Measurements from ENCODE around the gene CNTN4.

CNTN4 gene

GRCh38 chr3:2441558-2441957, 342.9 kb downstream of the CNTN4 start:
- DNase-seq, result no peak

- DNase-seq, result no peak
These were observed 347.5 kb downstream of the CNTN4 start for GRCh38 chr3:2446146-2446545.

GRCh38 chr3:2452249-2452648, 353.6 kb downstream of the CNTN4 start:
- no peak for DNase-seq

GRCh38 chr3:2454865-2455264, 356.2 kb downstream of the CNTN4 start:
- DNase-seq, result no peak

GRCh38 chr3:2456788-2457187, 358.1 kb downstream of the CNTN4 start:
- DNase-seq, result no peak

DNA sequence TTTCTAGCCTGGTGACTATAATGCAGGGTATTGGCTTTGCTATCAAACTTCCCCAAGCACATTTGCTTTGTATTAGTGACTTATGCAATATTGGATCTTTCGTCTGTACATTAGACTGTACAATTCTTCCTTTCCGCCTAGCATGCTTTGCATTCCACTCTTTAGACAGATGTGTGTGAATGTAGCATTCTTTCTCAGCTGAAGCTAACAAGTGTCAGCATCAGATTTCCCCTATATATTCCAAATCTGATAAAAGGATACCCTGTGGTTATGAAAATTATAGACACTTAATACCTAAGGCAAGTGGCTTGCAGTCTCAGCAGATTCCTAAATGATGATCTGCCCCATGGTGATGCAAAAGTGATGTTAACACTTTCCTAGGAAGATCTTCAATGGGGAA, 360.1 kb downstream of the CNTN4 start:
- no peak for DNase-seq

DNA sequence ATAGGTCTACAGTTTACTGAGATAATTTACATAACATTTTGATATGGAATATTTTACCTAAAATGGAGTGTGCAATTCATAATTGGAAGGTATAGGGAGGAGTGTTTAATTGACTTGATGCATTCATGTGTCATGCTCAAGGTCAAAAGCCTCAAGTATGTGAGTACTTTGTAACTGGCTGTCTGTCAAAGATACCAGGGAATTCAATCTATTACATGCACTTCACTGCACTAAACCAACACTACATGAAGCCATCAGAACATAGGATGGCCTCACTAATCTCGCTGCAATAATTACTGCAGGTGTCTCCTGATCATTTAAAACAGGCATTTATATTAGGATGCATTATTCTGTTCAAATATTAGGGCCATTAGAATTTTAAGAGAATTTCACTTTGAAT, 367.2 kb downstream of the CNTN4 start:
- no peak for DNase-seq

DNA sequence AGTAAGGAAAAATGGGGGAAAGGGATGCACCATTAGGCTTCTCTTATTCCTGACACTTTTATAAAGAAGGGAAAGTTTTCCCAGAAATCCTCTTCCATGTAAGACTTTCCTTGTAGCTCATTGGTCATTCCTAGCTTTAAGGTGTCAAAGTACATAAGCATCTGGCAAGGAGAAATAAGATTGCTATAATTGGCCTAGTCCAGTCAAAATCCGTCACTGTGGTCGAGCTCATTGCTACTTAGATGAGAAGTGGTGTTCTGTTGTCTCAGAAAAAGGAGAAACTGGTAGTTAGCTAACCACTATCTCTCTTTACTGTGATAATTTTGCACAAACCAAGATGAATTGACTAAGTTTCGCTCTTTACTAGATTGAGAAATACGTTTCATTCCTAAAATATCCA, 370.1 kb downstream of the CNTN4 start:
- DNase-seq, result no peak

- no peak for DNase-seq
These were observed 378.3 kb downstream of the CNTN4 start for GRCh38 chr3:2476996-2477395.

DNA sequence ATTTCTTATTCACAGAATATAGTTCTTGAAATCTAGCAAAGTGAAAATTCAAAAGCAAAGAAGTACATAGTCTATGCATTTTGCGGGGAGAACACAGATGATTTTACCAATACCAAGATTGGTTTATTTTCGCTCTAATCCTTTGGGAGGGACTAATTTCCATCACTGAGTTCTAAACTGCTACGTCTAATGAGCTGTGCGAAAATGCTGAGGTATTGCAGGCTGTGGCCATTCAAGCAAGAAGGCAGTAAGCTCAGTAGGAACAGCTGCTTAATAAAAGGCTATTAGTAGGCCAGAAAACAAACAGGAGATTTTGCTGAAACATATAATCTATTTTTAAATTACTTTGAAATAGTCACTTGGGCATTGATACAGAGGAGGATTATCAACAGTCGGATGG, 379.0 kb downstream of the CNTN4 start:
- no peak for DNase-seq

GRCh38 chr3:2484162-2485026, 385.7 kb downstream of the CNTN4 start:
- DNase-seq, result no peak

GRCh38 chr3:2485027-2485375, 386.3 kb downstream of the CNTN4 start:
- no peak for DNase-seq

- no peak for DNase-seq
These were observed 397.1 kb downstream of the CNTN4 start for GRCh38 chr3:2495746-2496145.

- no peak for DNase-seq
These were observed 406.2 kb downstream of the CNTN4 start for GRCh38 chr3:2504912-2505311.

DNA sequence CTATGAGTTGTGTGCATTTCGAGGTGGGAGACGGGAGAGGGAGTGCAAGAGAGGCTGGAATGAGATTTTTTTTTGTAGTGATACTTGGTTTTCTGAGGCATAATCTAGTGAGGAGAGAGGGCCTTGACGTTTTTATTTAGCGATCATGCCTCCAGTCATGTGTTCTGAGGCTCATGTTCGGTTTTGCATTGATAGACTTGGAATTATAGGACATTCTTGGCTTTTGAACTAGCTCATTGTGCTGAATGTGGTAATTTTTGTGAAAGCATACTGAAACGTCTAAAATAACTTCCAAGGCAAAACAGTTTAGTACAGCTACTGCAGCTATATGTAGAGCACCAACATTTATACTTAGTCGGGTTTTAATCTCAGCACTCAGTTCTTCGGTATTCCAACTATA, 408.1 kb downstream of the CNTN4 start:
- no peak for DNase-seq

GRCh38 chr3:2510591-2511145, 412.0 kb downstream of the CNTN4 start:
- DNase-seq, result no peak

DNA sequence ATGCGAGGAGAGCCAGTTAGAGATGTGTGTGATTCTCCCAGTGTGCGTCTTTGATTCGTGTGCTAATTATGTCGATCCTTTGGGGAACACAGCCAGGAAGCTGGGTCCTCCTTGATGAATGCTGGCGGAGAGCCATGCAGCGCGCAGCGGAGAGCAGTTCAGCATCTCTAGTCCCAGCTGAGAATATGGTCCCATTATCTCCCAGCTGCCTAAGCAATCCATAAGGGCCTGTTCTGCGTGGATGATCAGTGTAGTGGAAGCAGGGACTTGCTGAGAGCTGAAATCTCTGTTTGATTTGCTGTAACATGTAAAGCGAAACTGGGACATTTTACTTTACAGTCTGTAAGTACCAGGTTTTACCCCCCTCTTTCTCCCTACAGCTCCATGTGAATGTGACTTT, 412.7 kb downstream of the CNTN4 start:
- peak; percentile 6 for DNase-seq

- no peak for DNase-seq
These were observed 414.2 kb downstream of the CNTN4 start for GRCh38 chr3:2512881-2513280.

- DNase-seq, result no peak
These were observed 415.3 kb downstream of the CNTN4 start for GRCh38 chr3:2513986-2514385.

DNA sequence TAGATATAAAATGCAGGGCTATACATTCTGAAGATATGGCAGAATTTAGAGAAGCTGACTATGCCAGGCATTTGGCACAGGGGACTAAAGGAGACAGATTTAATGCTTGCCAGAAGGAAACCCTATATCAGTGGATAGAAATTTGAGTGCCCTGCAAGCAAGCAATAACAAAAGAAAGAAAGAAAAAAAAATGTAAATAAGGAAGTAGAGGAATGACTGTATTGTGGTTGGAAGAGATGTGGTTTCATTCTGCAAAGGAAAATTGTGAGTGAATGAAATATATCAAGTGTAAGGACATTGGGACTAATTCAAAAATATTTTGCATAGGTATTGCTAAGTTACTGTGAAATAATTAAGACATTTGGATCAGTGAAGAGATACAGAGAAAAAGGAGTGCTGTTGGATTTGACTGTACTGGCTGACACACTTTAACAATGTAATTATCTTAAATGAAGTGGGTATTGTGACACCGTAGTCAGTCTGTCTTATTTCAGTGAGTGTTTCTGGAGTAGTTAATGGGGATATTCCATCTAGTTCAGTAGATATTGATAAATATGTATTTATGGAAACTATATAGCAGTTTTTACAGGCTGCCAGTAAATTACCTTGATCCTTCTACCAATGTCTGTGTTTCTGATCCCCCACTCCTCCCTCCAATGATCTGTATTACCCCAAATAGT, 418.2 kb downstream of the CNTN4 start:
- DNase-seq, result peak; percentile 46

DNA sequence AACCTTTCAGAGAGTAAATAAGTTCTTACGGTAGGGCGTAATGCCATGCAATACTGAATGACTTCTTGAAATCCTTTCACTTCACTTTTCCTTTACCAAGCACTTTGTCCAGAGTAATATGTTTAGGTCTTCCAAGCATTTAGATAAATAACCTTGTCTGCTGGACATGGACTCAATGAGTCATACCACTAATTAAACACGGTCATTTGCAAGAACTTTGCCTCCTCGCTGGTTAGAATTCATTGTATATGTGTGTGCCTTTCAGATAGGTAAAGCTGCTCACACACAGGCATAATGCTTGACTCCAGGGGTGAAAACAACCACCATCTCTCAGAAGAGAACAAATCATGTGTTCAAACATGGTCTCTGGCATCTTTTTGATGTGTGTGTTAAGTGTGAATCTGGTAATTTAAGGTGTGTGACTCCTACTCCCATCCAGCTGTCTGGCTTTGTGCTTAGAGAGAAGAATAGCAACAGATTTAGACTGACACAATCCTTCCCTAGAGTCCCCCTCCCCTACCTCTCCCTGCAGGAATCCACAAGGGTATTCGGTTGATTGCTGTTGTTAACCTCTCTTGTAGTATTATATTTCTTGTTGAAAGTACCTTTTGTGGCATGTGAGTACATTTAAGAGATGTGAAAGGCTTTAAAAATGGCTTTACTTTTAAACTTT, 419.0 kb downstream of the CNTN4 start:
- no peak for DNase-seq

DNA sequence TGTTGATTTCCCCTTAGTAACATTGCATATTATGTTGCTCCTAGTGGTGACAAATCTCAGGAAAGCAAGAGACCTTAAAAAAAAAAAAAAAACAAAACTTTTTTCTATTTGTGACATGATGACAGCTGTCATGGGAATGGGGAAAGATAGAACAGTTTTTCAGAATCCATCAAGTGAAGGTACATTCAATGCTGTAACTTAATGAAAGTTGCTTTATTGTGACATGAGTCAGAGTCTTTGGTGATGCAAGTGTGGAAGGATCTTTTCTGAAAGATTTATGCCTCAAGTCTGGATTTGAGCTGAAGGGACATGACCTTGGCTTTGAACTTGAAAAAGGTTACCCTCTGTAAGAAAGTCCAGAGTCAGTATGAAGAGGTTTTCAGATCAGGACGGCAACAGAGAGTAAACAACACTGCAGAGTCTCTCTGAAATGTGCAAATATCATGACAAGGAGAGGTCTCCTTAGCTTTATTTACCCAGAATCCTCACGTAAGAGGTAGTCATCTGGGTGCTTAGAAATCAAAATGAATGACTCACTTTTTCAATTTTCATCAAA, 424.7 kb downstream of the CNTN4 start:
- no peak for DNase-seq

GRCh38 chr3:2525968-2526367, 427.3 kb downstream of the CNTN4 start:
- no peak for DNase-seq

Data from NCI-H2029 (cell line).